ELF-1 (cell line): ENCODE data around the gene ANO2.
A peak's percentile ranks its signal among the peaks of the same experiment; 100 is the strongest.
"Not testable (repeated sequence)": the region's sequence is repeated elsewhere in the genome, so short reads cannot be mapped to it uniquely, and the experiment has no call there.

ENCODE experiments used
- DNase-seq: peaks from one replicate; pipeline ENCODE4 v3.0.0-alpha.2; 2016; ENCODE audit warnings: low read depth, low spot score

Gene ANO2

DNA sequence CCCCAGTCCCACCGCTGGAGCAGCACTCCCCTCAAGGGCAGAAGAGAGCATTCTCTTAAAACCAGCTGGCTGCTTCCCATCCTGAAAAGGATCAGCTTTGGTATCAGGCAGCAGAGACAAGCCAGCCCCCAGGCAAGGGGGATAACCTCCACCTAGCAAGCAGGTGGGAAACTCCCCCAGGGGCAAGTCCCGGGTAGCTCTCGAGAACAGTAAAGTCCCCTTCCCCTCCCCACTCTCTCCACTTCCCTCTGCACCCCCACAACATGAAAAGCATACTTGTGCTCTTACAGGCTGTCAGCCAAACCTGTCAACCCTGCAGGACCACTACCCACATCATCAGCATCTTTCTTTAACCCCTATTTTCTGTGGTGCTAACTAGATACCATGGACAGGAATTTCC lies 259.1 kb downstream of the ANO2 start:
- peak; percentile 31 for DNase-seq

DNA sequence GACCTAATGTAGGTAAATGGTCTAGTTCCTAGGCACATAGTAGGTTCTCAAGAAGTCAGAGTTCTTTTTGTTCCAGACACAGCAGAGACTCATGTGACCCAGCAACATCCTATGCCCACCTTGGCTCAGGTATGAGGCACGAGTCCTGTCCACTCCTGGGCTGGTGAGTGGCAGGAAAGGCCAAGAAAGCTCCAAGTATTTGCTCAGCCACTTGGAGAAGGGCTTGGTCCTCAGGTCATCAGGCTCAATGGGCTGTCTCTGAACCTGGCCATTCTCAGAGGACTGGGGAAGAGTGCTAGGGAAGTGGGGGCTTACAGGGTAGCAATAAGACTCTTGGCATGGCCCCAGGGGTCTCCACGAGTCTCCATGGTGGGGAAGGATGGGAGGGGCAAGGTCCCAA lies 260.1 kb downstream of the ANO2 start:
- DNase-seq = no peak

DNA sequence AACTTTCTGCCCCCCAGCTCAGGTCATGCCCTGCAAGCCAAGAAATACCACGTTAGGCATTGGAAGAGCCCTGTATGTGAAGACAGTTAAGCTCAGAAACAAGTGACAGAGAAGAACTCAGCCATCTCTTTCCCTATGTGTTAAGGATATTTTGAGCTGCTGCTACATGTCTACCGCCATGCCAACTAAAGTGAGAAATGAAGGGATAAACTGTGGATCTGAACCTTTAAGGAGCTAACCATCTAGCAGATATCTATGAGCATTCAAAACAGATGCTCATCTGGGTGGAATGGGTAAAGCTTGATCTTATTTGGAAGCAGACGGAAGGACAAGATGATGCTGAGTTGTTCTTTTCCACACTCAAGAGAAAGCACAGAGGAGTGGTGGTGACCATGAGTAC lies 262.5 kb downstream of the ANO2 start:
- DNase-seq = no peak

DNA sequence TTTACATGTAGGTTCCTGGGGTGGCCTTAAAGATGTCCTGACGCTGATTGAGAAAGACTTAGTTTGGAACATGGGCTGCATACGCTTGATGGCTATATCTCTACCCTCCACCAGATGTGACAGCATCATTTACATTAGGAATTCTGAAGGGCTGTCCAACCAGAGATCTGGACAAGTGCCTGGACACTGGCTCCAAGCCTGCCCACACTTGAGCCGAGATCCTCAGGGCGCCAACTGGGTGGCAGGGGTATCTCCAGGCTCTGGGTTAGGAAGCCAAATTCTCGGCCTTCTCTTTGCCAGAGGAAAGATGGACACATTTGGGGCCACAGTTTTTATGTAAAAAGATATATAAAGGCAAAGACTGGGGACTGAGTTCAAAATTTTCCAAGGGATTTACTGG lies 266.9 kb downstream of the ANO2 start:
- no peak for DNase-seq

DNA sequence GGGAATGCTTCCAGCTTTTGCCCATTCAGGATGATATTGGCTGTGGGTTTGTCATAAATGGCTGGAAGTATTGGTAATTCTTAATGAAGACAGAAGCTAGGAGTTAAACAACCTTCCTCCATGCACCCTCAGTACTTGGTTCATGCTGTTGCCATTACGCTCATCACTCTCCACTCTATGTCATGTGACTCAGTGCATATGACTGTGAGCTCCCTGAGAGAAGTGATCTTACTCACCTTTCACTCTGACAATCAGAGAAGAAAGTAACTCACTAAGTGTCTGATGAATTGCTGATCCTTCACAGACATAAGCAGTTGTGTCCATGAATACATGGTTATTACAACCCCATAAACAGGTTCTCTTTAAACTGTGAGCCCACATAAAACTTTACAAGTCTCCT lies 275.4 kb downstream of the ANO2 start:
- DNase-seq = not testable (repeated sequence)

DNA sequence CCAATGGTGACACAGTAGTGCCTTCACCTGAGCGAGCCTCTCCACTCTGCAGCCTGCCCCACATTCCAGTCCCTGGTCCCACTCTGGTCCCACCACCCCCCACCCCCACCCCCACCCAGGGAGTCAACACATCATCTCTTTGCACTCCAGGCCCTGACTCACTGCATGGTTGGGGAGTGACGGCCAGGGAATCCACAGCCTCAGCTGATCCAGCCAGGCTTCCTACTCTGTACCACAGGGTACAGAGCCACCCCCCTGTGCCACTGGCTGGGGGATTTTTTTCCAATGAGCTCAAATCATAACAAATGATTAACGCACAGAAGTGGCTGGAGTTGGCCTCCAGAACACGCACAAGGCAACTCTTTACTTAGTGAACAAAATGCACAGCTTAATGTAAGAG lies 279.4 kb downstream of the ANO2 start:
- DNase-seq = no peak

DNA sequence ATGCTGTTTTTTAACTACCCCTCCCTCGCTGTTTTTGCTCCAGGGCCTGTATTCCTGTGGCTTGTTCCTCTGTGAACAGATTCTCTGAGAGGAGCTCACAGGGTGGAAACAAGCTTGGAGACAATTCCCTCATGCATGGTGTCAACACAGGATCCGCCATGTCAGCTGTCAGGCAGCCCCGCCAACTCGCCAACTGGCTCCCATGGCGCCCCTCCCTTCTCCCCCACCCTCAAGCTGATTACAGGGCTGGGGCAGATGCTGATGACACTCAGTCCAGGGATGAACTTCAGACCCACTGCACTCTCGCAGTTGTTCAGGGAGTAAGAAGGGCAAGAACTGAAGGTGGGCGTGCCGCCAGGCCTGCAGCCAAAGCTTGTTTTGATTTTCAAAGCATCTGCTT lies 283.2 kb downstream of the ANO2 start:
- DNase-seq = peak; percentile 27

DNA sequence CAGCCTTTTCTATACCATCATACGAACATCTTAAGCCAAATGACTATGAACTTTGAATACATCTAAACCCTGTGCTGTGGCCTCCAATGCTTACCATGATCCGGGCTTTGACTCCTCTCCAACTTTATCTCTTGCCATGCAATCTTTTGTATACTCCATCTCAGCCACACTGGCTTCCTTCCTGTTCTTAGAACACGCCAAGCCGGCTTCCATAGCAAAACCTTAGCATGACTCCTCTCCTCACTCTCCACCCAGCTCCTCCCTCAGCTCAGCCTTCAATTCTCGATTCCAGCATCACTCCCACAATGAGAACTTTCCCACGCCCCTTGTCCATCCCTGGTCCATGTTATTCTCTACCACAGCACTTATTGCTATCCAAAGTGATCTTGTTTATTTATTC lies 284.8 kb downstream of the ANO2 start:
- no peak for DNase-seq

DNA sequence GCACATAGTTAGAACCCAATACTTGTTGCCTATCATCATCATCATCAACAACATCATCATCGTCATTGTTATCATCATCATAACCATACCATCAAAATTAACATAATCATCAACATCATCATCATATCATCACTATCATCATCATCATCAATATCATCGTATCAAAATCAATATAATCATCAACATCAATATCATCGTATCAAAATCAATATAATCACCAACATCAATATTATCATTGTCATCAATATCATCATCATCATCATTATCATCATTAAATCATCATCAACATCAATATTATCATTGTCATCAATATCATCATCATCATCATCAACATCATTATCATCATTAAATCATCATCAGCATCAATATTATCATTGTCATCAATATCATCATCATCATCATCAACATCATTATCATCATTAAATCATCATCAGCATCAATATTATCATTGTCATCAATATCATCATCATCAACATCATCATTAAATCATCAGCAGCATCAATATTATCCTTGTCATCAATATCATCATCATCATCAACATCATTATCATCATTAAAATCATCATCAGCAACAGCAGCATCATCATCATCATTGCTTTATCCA lies 286.6 kb downstream of the ANO2 start:
- DNase-seq = not testable (repeated sequence)

DNA sequence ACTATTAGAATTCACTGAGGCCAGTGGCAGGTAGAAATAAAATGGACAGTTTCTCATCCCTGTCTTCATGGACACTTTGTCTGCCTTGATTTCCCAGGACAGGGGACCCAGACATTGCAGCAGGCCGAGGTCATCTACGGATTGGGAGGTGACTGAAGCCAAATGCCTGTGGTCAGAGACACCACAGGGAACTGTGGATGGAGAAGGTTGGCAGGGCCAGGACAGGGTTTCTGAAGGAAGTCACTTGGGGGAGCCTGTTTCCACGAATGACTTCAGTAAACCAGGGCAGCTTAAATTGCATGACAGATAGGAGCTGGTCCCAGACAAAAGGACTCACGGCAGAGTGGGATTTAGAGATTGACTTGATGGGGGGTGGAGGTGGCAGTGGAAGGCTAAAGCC lies 288.2 kb downstream of the ANO2 start:
- no peak for DNase-seq

DNA sequence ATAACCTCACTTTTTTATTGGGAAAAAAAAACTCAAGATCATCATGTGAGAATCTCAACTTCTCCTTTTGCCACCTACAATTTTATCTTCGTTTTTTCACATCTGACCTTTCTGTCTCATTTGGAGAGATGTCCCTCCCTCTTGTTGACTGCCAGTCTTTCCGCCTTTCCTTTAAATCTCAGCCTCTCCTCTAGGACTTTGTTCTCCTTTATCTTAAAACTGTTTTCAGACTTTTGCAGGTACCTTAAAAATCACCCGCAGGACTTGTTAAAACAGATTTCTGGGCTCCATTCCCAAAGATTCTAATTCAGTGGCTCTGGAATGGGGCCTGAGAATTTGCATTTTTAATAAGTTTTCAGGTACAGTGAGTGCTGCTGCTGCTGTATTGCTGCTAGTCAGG lies 289.9 kb downstream of the ANO2 start:
- no peak for DNase-seq

DNA sequence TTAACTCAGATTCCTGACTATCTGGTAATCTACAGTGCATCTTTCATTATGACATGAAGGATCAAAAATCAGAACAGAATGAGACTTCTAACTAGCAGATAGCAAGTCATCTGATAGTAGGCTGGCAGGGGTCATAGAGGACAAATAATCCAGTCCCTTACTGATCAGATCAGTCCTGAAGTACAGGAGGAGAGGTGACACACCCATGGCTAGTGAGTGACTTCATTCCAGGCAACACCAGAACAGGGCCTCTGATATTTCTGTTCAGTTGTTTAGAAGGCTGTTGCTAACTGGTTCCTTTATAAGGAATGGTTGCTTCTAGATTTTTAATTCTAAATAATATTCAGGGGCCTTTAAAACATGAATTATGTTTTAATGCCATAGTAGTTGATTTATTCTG lies 291.0 kb downstream of the ANO2 start:
- no peak for DNase-seq

DNA sequence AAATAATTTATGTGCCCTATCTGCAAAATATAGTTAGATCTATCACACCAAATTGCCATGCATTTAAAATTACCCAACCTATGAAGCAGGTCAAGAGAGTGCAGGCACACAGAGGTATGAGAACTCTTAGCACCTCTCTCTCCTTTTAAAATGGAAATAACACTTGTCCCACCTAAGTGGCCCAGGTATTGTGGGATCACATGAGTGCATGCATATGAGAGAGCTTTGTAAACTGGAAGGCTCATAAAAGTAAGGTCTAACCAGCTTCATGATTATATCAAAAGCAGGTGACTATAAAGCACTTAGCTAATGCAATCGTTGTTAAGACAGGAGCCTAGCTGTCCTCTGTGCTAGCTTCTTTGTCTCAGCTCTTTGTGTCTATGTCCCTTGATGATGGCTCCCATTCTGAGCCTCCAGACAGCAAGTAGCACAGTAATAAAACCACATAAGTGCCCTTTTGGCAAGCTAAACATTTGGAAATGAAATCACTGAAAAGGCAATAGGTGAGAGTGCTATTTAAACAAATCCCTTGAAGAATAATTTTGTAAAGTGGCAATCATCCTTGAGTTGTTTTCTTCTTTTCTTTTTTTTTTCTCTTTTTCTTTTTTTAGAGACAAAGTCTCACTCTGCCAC lies 294.1 kb downstream of the ANO2 start:
- no peak for DNase-seq

DNA sequence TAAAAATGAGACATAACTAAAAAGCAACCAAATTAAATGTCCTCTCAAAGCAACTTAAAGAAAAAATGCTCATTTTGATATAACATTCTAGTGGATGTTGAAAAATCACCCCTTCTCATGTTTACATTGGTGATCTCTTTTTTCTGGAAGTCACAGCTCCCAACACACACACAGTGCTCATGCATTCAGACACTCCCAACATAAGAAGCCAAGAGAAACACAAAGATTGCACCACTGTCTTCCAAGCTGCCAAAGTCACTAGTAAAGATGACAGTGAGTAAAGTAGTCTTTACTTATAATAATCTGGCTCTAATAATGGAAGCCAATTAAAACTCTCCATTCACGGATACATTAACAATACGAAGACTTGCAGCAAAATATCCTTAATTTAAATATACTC lies 294.8 kb downstream of the ANO2 start:
- DNase-seq = no peak

DNA sequence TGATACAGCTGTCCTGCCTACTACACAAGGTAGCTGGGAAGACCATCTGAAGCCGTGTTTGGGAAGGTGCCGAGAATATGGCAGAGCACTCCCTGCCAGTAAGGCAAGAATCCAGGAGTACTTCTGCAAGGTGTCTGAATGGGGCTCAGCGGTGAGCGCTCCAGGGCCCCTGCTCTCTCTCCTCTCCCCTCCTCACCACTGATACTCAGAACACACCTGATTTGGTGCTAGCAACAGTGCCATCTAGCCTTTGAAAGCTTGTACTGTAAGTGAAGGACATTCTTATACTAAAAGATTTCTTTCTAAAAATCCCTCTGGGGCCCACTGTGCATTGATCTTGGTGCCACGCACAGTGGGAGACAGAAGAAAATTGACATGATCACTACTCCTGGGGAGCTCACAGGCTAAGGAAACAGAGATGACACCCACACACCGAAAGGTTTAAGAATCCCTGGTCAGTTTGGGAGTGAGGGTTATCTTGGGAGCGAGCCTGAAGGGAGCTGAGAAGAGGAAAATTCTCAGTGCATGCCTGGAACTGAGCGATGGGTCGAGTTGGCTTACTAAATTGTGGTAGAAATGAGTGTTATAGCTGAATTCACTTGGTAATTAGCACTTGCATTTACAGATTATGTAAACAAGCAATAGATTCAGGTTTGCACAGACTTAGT lies 296.2 kb downstream of the ANO2 start:
- DNase-seq = peak; percentile 87

DNA sequence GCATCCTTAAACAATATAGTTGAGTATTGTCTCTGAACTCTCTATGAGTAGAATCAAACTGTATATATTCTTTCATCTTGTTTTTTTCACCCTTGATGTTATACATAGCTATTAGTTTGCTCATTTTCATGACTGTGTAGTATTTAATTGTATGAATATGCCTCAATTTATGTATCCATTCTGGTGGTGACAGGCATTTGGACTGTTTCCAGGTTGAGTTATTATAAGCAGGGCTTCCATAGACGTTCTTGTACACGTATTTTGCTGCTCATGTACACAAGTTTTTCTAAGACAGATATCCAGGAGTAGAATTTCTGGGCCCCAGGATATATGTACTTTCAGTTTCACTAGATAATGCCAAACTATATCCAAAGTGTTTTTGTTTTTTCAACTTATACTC lies 301.8 kb downstream of the ANO2 start:
- DNase-seq = no peak

DNA sequence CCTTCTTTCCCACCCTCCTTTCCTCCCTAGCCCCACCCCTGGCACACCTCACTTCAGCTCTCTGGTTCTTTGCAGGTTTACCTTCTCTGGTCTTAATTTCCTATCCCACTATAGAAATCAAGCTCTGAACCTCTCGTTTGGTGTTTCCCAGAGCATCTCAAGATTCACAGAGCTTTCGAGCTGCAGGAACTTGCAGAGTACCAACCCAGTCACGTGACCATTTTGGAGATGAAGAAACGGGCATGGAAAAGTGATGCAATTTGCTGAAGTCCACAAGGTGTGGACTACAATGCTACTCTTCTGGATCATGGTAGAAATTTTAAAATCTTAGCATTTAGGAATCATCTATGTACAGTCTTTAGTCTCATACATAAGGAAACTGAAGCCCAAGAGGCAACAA lies 307.4 kb downstream of the ANO2 start:
- DNase-seq = no peak

DNA sequence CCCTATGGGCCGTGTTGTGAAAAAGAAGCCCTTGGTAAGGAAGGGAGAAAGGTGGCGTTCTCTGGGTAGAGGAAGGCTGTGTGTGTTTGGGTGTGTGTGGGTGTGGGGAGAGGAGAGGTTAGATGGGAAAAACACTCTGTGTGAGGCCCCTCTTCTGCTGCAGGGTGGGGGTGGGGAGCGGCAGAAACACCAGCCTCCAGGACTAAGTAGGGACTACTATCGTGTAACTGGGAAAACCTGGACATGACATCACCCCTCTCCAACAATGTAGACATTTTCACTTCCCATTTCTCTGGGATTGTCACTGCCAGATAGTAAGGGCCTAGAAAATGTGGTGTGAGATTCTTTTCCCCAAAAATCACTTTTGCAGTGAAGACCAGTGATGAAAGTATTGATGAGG lies 308.2 kb downstream of the ANO2 start:
- DNase-seq = no peak

DNA sequence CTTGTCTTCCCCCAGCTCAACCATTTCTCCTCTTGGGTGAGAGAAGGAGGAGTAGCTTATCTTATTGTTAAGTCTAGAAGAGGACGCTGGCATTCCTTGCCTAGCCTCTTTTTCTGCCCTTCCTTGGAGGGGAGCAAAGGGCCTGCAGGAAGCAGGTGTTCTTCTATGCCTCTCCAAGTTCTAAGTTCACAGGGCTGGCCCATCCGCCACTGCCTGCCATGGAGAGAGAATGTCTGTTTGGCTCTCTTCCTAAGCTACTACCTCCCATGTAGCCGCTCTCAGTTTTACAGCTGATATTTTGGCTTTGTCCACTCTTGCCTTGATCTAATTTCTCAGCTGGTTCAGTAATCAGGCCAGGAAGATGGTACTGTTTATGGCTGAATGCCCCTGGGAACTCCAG lies 312.0 kb downstream of the ANO2 start:
- no peak for DNase-seq

DNA sequence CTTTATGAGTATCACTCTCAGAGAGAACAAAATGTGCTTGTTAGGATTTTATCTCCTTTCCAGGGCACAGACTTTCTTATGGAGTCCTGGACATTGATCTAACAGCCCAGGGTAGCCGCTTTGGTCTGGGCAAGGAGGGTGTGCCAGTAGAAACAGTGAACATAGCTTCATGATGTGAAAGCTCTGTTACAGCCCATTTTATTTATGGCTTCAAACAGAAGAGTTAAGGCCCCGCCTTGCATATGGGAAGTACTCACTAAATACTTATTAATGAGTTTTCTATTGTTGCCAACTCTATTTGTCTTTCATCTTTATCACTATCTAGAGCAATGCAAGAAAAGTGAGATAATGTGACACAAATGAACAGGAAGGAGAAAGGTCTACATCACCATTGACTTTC lies 312.6 kb downstream of the ANO2 start:
- no peak for DNase-seq

DNA sequence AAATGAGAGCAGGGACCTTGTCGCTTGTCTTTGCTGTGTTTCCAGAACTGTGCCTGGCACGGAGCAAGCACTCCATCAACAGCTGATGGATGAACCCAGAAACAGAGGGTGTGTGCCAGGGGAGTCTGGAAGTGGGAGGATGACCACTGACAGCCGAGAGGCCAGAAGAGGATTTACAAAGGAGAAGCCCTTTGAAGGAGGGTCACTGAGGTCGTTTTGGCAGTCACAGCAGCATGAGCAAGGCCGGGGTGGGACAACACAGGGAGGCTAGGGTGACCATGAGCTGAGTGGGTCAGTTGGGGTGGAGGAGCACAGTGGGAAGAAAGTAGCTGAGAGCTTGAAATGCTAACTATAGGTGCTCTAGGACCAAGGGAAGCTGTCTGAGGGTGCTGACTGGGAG lies 313.6 kb downstream of the ANO2 start:
- DNase-seq = no peak

DNA sequence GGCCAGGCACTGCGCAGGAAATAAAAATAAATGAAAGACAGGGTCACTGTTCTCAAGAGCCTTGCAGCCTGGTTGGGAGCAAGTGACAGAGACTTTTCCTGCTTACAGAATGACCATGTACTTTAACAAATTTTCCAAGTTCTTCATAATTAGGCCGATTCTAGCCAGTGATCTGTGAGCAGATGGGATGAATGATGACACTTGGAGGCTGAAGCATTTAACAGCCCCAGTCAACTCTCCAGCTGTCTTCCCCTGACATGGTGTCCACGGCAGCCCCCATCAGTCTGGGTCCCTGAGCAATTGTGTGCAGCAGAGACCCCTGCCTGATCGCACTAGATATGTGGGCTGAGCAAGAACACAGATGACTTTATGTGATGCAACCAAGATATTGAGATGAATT lies 314.3 kb downstream of the ANO2 start:
- no peak for DNase-seq

DNA sequence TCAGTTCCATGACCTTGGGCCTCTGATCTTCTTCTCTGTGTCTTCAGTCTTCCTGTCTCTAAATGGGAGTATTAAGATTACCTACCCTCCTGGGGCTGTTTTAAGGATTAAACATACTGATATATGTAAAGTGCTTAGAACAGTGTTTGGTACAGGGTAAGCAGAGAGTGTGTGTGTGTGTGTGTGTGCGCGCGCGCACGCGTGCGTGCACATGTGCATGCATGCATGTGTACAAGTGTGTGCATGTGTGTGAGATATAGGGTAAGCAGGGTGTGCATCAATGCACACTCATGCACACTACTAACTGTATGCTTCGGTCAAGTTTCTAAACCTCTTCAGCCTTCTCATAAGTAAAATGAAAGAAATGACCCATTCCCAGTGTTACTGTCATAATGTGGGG lies 316.6 kb downstream of the ANO2 start:
- no peak for DNase-seq
